Glomerular endothelial cell (primary cell): ENCODE measurements around the gene YARS2. TPM values are rescaled to one million over a fixed set of nuclear protein-coding genes. Genes with fewer than 3 reads are reported as not detected.

ENCODE experiments used
- total RNA-seq: library from RNA; depleted of rRNA; stranded (reverse); fragments of >200 nt; gene quantifications from 2 replicates; pipeline ENCODE4 v1.2.3, GENCODE V29; 2015

Gene YARS2
- total RNA-seq, 1 donor from 2014 or later = 30.1 TPM

Other genes with a start within 250 kb of the YARS2 start
- gene DNM1L, start 76.6 kb downstream of the YARS2 start, total RNA-seq = 57.8 and 58.7 TPM in 2 replicates
- 0.19 and 1.5 TPM in 2 replicates for gene PKP2, start 140.9 kb upstream of the YARS2 start, total RNA-seq